ENCODE measurements around the gene MED13. TPM values are rescaled to one million over a fixed set of nuclear protein-coding genes. Genes with fewer than 3 reads are reported as not detected.
"Not testable (repeated sequence)": the region's sequence is repeated elsewhere in the genome, so short reads cannot be mapped to it uniquely, and the experiment has no call there.

Gene MED13
- total RNA-seq, 1 donor from 2014 or later, result 29.0 TPM

DNA sequence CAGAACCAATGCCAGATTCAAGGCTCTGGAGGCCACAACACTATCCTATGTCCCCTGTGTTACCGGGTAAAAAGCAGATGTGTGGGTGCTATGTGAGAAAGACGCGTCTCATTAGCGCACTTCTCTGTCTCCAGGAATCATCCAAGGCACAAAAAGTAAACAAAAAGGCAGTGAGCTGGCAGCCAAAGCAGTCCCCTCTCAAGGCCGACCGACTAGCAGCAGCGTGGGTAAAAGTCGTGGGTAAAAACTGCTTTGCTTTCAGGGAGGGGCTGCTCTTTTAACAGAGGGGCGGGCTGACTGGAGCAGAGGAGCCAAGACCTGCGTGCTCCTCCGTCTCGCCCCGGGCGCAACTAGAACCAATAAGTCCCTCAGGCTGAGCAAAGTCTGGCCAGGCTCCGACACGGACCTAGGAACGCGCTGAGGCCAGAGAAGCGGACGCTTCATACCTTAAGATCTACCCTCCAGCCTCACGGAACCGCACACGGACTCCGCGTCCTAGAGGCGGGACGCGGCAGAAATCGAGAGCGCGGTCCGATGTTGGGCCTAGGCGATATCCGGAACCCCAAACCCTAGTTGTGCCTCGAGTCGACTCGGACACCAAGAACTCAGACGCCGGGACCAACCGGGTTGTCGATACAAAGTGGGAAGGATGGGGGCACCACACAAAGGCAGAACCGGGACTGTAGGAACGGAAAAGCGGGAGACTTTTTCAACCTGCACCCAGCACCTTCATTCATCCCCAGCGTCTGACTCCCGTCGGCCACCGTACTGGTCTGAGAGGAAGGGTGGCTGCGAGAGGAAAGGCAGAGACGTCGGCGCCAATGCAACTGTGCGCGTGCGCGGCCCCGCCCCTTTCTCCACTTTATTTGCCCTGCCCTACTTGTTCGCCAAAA is 137.6 kb downstream of the MED13 start, which contains the start of gene INTS2:
TSS of gene INTS2 (minus strand) at position 775 of the 893 bp plus-strand sequence. CDS start 1,338 bp downstream, outside the sequence.
- Histone ChIP-seq H3K4me3 (peak within 1 kb of the TSS; percentile 92), H3K36me3 (peaks cover 27% of the 10 kb centered on the region), H3K9me3 (replicated peaks) (no peaks in the 10 kb centered on the region), H3K27ac (replicated peaks) (peak within 1 kb of the TSS; percentile 88), H3K4me1 (peaks cover 21% of the 10 kb centered on the region), H3K27me3 (ENCODE audit: low read depth) (no peaks in the 10 kb centered on the region)
- intact Hi-C loops (cut with micrococcal nuclease), result no loop called here
- DNase-seq, result peak; percentile 97
- TF ChIP-seq, protein P1, sequence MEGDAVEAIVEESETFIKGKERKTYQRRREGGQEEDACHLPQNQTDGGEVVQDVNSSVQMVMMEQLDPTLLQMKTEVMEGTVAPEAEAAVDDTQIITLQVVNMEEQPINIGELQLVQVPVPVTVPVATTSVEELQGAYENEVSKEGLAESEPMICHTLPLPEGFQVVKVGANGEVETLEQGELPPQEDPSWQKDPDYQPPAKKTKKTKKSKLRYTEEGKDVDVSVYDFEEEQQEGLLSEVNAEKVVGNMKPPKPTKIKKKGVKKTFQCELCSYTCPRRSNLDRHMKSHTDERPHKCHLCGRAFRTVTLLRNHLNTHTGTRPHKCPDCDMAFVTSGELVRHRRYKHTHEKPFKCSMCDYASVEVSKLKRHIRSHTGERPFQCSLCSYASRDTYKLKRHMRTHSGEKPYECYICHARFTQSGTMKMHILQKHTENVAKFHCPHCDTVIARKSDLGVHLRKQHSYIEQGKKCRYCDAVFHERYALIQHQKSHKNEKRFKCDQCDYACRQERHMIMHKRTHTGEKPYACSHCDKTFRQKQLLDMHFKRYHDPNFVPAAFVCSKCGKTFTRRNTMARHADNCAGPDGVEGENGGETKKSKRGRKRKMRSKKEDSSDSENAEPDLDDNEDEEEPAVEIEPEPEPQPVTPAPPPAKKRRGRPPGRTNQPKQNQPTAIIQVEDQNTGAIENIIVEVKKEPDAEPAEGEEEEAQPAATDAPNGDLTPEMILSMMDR (IDR thresholded peaks at IDR 0.05; ENCODE audit: borderline replicate concordance), result no peak

DNA sequence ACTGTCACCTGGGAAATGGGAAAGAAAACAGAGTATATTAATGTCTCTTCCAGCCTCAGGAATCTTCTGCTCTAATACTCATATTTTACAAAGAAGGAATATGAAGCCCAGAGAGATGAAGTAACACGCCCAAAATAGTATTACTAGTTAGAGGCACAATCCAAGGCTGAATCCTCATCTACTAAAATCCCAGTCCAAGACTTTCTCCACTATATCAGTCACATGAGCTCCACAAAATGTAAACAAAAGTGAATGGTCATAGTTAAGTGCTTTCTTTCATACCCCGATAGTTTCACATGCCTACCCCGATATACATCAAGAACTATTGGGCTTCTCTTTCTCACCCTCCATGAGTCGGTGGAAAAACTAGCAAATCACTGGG is 138.3 kb downstream of the MED13 start:
- H3K4me1 ChIP-seq, result peaks cover 21% of the 10 kb centered on the region
- TF ChIP-seq, protein P1 (IDR thresholded peaks at IDR 0.05; ENCODE audit: borderline replicate concordance), result no peak
- intact Hi-C loops (cut with micrococcal nuclease), result no loop called here

DNA sequence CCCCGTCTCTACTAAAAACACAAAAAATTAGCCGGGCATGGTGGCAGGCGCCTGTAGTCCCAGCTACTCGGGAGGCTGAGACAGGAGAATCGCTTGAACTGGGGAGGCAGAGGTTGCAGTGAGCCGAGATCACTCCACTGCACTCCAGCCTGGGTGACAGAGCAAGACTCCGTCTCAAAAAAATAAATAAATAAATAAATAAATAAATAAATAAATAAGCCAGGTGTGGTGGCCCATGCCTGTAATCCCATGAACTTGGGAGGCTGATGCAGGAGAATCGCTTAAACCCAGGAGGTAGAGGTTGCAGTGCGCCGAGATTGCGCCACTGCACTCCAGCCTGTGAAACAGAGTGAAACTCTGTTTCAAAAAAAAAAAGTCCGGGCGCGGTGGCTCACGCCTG is 149.9 kb downstream of the MED13 start:
- H3K27me3 ChIP-seq (ENCODE audit: low read depth); DNase-seq; H3K4me3 ChIP-seq; H3K9me3 ChIP-seq (replicated peaks); intact Hi-C loops (cut with micrococcal nuclease); H3K27ac ChIP-seq (replicated peaks); H3K4me1 ChIP-seq: not testable (repeated sequence)
- H3K36me3 ChIP-seq, result peaks cover 53% of the 10 kb centered on the region

More for the DNA sequence above, 138.3 kb downstream of the MED13 start:
- peak overlapping the region; percentile 88 for H3K27ac ChIP-seq (replicated peaks)
- no peaks in the 10 kb centered on the region for H3K27me3 ChIP-seq (ENCODE audit: low read depth)
- no peak for DNase-seq
- H3K36me3 ChIP-seq, result peaks cover 31% of the 10 kb centered on the region
- no peaks in the 10 kb centered on the region for H3K9me3 ChIP-seq (replicated peaks)
- H3K4me3 ChIP-seq, result peak overlapping the region; percentile 92

DNA sequence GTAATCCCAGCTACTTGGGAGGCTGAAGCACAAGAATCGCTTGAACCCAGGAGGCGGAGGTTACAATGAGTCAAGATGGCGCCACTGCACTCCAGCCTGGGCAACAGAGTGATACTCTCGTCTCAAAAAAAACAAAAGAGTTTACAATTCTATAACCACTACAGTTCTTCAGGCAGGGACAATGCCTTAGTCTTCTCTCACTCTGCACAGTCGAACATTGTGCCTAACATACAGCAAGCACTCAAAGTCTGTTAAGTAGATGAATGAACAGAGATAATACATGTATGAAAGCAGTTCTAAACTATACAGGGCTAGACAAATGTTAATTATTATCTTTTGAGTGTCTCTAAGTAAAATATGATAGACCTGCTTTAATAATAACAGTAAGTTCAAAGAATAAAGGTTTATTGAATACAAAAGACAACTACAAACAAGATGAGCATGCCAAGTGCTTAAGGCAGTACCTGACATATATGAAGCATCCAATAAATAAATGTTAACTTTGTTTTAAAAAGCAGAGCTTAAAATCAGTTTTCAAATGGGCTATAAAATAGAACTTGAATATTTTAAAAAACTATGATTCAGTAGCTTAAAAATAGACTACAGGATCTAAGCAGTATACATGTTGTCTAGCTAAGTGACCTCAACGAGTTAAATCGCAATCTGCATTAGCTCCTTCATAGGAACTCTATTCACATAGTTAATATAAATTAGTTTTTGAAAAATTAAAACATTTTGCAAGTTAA is 156.6 kb downstream of the MED13 start:
- Histone ChIP-seq H3K9me3 (replicated peaks) (no peaks in the 10 kb centered on the region), H3K36me3 (peaks cover 84% of the 10 kb centered on the region), H3K27me3 (ENCODE audit: low read depth) (no peaks in the 10 kb centered on the region), H3K4me1 (no peaks in the 10 kb centered on the region), H3K27ac (replicated peaks) (no peak overlapping the region), H3K4me3 (no peak overlapping the region)
- intact Hi-C loops (cut with micrococcal nuclease), result no loop called here
- DNase-seq, result no peak
- TF ChIP-seq, protein P1 (IDR thresholded peaks at IDR 0.05; ENCODE audit: borderline replicate concordance), result no peak

DNA sequence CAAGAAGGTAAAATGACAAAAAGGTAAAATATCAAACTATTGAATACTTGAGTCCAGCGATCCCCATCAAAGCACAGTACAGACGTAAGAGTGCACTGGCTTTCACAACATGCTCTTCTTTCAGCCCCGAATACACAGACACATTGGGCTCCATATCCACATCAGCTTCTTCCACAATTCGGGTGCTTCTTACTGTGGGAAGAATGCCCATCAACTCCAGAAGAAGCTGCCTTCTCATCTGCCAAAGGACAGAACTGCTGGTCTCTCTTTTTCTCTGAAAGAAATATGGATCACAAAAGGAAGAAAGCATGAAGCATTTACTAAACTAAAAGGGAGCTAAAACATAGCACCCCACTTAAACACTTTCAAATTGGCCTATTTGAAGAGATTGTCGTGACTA is 157.7 kb downstream of the MED13 start:
- H3K4me3 ChIP-seq, result no peak overlapping the region
- no peaks in the 10 kb centered on the region for H3K9me3 ChIP-seq (replicated peaks)
- no peak for DNase-seq
- no peaks in the 10 kb centered on the region for H3K4me1 ChIP-seq
- H3K27me3 ChIP-seq (ENCODE audit: low read depth), result no peaks in the 10 kb centered on the region
- TF ChIP-seq, protein P1 (IDR thresholded peaks at IDR 0.05; ENCODE audit: borderline replicate concordance), result no peak
- intact Hi-C loops (cut with micrococcal nuclease), result no loop called here
- H3K27ac ChIP-seq (replicated peaks), result no peak overlapping the region
- H3K36me3 ChIP-seq, result peaks cover 93% of the 10 kb centered on the region

Data from left ventricle myocardium inferior (tissue), 1 donor.